ENCODE results near the gene CASP8AP2.
"Not testable (repeated sequence)": the region's sequence is repeated elsewhere in the genome, so short reads cannot be mapped to it uniquely, and the experiment has no call there.

DNA sequence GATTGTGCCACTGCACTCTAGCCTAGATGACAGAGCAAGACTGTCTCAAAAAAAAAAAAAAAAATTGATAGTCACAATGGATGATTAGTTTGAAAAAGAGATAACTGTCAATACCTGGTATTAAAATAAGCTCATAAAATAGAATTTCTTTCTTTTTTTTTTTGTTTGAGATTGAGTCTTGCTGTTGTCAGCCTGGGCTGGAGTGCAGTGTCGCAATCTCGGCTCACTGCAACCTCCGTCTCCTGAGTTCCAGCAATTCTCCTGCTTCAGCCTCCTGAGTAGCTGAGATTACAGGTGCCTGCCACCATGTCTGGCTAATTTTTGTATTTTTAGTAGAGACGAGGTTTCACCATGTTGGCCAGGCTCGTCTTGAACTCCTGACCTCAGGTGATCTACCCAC is 17.8 kb downstream of the CASP8AP2 start:
- not testable (repeated sequence) for TF ChIP-seq CTCF (IDR thresholded peaks at IDR 0.05; ENCODE audit: poor library complexity, severe bottlenecking); EP300 (conservative IDR thresholded peaks at IDR 0.05; ENCODE audit: poor library complexity, severe bottlenecking); POLR2AphosphoS5 (IDR thresholded peaks at IDR 0.05); TAF1 (IDR thresholded peaks at IDR 0.05; ENCODE audit: low read depth); EZH2 (IDR thresholded peaks at IDR 0.05; ENCODE audit: borderline replicate concordance, insufficient read depth, low read length, poor library complexity, severe bottlenecking); RAD21 (conservative IDR thresholded peaks at IDR 0.05)
- TF ChIP-seq, protein P1, sequence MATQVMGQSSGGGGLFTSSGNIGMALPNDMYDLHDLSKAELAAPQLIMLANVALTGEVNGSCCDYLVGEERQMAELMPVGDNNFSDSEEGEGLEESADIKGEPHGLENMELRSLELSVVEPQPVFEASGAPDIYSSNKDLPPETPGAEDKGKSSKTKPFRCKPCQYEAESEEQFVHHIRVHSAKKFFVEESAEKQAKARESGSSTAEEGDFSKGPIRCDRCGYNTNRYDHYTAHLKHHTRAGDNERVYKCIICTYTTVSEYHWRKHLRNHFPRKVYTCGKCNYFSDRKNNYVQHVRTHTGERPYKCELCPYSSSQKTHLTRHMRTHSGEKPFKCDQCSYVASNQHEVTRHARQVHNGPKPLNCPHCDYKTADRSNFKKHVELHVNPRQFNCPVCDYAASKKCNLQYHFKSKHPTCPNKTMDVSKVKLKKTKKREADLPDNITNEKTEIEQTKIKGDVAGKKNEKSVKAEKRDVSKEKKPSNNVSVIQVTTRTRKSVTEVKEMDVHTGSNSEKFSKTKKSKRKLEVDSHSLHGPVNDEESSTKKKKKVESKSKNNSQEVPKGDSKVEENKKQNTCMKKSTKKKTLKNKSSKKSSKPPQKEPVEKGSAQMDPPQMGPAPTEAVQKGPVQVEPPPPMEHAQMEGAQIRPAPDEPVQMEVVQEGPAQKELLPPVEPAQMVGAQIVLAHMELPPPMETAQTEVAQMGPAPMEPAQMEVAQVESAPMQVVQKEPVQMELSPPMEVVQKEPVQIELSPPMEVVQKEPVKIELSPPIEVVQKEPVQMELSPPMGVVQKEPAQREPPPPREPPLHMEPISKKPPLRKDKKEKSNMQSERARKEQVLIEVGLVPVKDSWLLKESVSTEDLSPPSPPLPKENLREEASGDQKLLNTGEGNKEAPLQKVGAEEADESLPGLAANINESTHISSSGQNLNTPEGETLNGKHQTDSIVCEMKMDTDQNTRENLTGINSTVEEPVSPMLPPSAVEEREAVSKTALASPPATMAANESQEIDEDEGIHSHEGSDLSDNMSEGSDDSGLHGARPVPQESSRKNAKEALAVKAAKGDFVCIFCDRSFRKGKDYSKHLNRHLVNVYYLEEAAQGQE (IDR thresholded peaks at IDR 0.05; ENCODE audit: borderline replicate concordance): not testable (repeated sequence)
